HG03045 (cell line): ENCODE results near the gene PLCD4.

Experiments
- ATAC-seq: cut with Tn5 transposase; IDR thresholded peaks from one replicate; pipeline ENCODE4 v1.9.1; 2021; ENCODE audit warnings: mild to moderate bottlenecking, moderate library complexity; ENCODE audit not compliant: unreplicated experiment

The PLCD4 gene

DNA sequence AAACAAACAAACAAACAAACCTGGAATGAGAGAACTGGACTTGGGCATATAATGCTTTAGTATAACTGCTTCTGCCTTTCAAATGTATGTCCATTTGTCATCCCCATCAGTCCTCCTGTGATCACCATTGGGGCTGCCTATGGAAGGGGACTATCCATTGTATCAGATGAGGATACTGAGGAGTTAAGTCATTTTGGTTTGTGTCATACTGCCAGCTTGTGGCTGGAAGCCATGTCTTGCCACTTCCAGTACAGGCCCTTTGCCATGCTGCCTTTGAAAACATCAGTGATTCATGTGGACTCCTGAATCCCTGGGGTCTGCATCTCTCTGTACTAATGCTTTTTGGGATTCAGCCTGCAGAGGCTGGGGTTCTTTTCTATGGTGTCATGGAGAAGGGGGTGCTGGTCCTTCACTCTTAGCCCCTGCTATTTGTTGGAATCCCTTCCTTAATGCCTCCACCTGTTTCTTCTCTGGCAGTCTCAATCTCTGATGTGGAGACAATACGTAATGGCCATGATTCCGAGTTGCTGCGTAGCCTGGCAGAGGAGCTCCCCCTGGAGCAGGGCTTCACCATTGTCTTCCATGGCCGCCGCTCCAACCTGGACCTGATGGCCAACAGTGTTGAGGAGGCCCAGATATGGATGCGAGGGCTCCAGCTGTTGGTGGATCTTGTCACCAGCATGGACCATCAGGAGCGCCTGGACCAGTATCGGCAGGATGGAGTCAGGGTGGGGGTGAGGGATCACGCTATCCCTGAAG is 10.6 kb downstream of the PLCD4 start:
- no peak for ATAC-seq

DNA sequence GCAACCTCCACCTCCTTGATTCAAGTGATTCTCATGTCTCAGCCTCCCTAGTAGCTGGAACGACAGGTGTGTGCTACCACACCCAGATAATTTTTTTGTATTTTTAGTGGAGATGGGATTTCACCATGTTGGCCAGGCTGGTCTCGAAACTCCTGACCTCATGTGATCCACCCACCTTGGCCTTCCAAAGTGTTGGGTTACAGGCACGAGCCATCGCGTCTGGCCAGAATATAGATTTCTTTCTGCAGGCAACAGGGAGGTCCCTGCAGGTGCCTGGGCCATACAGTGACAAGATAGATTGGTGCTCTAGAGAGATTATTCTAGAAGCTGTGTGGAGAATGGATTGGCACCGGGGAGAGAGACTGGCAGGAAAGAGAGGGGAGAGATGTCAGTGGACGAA is 13.3 kb downstream of the PLCD4 start:
- no peak for ATAC-seq

- no peak for ATAC-seq
Measured at GRCh38 chr2:218622606-218623365, 15.1 kb downstream of the PLCD4 start.

GRCh38 chr2:218623366-218623705 is 15.6 kb downstream of the PLCD4 start:
- no peak for ATAC-seq

- ATAC-seq: no peak
Measured at GRCh38 chr2:218626369-218626768, 18.7 kb downstream of the PLCD4 start.

DNA sequence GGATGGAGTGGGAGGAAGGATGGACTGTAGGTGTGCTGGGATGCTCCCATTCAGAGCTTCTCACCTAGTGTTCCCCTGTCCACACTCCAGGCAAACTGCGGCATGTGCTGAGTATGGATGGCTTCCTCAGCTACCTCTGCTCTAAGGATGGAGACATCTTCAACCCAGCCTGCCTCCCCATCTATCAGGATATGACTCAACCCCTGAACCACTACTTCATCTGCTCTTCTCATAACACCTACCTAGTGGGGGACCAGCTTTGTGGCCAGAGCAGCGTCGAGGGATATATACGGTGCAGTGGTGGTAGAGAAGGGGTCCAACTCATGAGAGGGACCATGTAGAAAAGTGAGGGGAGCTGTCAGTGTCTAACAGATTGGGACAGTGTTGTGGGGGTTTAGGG is 20.2 kb downstream of the PLCD4 start:
- ATAC-seq: no peak

GRCh38 chr2:218631837-218632236 is 24.1 kb downstream of the PLCD4 start:
- no peak for ATAC-seq

DNA sequence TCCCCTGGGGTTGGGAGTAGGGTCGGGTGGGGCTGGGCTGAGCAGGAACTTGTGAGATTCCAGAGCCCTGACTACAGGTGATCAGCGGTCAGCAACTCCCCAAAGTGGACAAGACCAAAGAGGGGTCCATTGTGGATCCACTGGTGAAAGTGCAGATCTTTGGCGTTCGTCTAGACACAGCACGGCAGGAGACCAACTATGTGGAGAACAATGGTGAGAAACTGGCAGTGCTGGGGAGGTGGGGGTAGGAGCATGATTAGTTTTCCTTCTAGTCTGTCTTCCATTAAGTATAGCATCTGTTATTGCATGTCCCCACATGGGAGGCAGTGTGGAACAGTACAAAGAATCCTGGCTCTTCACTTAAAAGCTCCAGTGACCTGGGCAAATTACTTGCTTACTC is 28.0 kb downstream of the PLCD4 start:
- ATAC-seq: no peak

GRCh38 chr2:218638372-218638771 is 30.7 kb downstream of the PLCD4 start:
- no peak for ATAC-seq

DNA sequence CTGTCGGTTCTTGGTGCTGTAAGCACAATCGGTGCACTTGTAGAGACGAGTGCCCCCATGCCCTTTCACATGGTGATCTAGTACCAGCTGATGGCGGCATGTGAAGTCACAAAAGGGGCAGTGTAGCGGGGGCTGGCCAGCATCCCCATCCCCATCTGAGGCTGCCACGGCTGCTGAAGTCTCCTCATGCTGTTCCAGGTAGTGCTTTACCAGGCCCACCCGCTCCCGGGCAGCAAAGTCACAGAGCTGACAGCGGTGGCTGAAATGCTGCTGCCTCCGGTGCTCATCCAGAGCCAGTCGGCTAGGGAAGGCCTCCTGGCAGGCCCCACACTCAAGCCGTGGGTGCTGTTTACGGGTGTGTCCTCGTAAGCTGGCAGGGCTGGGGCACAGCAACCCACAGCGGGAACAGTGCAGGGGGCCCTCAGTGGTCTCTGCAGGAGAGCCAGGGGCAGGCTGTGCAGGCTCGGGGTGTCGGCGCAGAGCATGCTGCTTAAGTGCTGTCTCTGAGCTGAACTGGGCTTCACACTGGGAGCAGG is 34.5 kb downstream of the PLCD4 start:
- ATAC-seq: no peak

DNA sequence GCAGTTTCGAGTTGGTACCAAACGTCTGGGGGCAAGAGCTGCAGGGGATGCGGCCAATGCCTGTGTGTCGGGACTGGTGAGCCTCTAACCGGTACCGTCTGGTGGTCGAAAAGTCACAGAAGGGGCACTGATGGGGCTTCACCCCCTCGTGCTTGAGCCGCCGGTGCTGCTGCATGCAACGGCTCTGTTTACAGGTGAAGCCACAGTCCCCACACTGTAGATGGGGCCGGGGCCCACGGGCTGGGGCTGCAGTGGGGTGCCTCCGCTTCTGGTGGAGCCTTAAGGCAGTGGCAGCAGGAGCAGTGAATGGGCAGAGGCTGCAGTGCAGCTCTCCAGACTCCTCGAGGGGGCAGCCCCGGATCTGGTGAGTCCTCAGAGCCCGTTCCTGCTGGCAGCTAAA is 35.1 kb downstream of the PLCD4 start:
- ATAC-seq: no peak

GRCh38 chr2:218643751-218644310 is 36.1 kb downstream of the PLCD4 start:
- no peak for ATAC-seq

- ATAC-seq: no peak
Measured at GRCh38 chr2:218644721-218645120, 37.0 kb downstream of the PLCD4 start.

DNA sequence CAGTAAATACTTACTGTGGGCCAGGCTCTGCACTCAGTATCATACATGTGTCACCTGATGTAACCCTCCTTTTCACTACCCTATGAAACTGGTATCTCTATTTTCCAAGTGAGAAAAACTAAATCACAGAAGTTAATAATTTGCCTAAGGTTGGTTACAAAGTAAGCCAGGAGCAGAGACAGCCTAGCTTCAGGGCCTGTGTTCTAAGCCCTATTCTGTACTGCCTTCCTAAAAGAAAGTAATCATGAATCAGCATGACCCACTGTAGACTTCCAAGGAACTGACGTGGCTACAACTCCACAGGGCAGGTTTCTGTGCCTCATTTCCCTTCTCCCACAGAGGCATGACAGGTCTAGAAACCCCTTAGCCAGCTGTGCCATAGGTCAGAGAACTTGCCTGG is 37.4 kb downstream of the PLCD4 start:
- ATAC-seq: no peak

GRCh38 chr2:218648088-218648786 is 40.5 kb downstream of the PLCD4 start:
- ATAC-seq: no peak

DNA sequence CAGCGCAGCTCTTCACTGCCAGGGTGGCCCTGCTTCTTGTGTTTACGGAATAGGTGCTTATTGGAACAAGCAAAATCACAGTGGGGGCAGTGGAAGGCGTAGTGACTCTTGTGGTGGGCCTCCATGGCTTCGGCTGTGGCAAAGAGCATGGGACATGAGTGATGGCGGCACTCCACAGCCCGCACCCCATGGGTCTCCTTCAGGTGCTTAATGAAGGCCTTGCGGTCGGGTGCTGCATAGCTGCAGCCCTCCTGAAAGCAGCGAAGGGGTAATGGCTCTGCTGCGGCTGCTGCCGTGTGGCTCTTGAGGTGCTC is 41.0 kb downstream of the PLCD4 start:
- no peak for ATAC-seq

DNA sequence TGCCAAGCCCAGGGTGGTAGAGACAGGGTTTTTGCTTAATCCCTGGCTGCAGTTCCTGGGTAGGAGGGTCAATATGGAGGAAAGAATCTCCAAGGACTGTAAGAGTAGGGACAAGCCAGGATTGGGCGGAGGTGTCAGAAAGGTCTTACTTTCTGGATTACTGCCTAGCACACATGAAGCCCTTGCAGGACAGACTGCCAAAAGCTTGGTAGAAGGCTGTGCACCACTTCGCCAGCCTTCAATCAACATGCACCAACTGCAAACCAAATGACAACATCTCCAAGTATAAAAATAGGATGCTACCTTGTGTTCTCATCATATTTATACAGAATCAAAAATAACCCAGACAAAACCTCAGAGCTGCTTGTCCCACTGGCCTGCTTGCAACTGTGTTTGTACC is 48.1 kb downstream of the PLCD4 start:
- no peak for ATAC-seq

DNA sequence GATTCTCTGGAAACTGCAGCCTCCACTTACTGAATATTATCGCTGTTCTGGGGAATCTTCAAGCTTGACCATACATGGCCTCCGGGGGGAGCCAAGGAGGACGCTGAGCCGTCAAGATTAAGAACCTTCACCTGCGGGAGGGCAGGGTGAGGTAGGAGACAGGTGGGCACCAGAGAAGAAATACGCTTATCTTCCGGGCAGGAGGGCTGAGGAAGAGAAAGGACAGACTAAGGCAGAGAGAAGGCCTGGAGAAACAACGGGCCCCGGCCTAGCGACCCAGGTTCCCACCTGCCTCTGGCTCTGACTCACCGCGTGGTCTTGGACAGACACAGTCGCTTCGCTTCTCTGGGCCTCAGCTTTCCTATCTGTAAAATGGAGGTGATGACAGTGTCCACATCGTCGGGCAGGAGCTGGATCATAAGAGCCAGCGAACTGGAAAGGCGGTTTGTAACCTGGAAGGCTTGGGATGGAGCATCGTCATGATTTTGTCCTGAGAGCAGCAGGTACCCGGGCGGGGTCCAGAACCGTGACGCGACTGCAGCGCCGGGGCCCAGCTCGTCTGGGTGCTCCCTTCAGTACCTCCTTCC is 51.1 kb downstream of the PLCD4 start:
- ATAC-seq: peak; percentile 32

GRCh38 chr2:218659258-218659987 is 51.7 kb downstream of the PLCD4 start, which contains the start of the genes BCS1L and ZNF142:
Gene BCS1L, plus strand, starts transcription at chr2:218659683. Its CDS starts 1,305 bp downstream, at chr2:218660988.
Gene ZNF142, minus strand, starts transcription at chr2:218659623. Its CDS starts 3,194 bp downstream, at chr2:218656429.
- peak; percentile 96 for ATAC-seq

GRCh38 chr2:218659988-218660358 is 52.3 kb downstream of the PLCD4 start:
- no peak for ATAC-seq
